ENCODE measurements around the gene SHBG. TPM values are rescaled to one million over a fixed set of nuclear protein-coding genes. Genes with fewer than 3 reads are reported as not detected.

The SHBG gene
- total RNA-seq, 1 donor from 2014 or later, result 0.60 TPM

DNA sequence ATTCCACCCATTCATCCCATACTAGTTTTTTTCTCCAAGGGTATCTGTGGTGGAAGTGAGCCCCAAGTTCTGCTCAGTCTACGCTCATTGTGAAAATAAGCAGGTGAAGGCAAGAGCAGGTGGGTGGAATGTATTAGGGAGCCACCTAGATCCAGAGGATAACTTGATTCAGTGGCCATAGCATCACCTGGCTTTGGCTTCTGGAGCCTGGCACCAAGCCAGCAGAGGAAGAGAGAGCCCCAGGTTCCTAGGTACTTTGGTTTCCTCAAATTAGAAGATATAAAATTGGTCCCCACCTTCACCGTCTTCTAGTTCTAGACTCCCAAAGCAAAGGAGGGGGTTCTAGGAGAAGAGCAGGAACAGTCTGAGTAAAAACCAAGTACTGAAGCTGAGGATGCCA lies 19.3 kb upstream of the SHBG start:
- TF ChIP-seq, protein P1, sequence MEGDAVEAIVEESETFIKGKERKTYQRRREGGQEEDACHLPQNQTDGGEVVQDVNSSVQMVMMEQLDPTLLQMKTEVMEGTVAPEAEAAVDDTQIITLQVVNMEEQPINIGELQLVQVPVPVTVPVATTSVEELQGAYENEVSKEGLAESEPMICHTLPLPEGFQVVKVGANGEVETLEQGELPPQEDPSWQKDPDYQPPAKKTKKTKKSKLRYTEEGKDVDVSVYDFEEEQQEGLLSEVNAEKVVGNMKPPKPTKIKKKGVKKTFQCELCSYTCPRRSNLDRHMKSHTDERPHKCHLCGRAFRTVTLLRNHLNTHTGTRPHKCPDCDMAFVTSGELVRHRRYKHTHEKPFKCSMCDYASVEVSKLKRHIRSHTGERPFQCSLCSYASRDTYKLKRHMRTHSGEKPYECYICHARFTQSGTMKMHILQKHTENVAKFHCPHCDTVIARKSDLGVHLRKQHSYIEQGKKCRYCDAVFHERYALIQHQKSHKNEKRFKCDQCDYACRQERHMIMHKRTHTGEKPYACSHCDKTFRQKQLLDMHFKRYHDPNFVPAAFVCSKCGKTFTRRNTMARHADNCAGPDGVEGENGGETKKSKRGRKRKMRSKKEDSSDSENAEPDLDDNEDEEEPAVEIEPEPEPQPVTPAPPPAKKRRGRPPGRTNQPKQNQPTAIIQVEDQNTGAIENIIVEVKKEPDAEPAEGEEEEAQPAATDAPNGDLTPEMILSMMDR (IDR thresholded peaks at IDR 0.05; ENCODE audit: unreplicated experiment), result no peak
- DNase-seq (ENCODE audit: low spot score in 2 of 2, unreplicated experiment in 2 of 2), result no peak
- Mint-ChIP-seq H3K4me1 (peaks cover 35% of the 10 kb centered on the region), H3K4me3 (no peak overlapping the region), H3K27ac (no peak overlapping the region), H3K27me3 (ENCODE audit: low read depth) (no peaks in the 10 kb centered on the region), H3K36me3 (peaks cover 8% of the 10 kb centered on the region), H3K9me3 (no peaks in the 10 kb centered on the region)

DNA sequence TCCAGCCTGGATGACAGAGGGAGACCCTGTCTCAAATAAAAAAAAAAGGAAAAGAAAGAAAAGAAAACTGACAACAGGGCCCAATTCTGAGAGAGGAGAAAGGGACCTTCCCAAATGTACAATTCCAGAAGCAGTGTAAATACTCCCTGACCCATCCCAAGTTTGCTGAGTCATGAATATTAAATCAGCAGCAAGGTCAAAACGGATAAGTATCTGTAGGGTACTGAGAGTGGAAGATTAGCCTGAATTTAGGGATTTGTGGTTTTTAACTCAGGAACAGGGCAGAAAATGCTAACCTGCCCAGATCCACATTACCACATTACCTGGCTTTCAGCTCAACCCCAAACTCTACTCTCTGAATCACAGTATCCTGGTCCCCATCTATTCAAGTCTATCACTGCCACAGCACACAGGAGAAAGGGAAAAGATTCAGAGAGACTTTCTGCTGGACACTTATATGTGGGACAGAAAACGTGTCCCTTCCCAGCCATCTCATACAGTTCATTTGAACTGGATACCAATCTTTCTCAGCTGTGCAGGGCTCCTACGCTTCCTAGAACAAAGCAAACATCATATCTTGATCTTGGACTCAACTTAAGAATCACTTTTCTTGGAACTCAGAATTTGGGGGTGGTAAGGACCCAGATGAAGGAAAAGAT lies 18.2 kb upstream of the SHBG start:
- Mint-ChIP-seq H3K9me3 (no peaks in the 10 kb centered on the region), H3K27me3 (ENCODE audit: low read depth) (no peaks in the 10 kb centered on the region), H3K27ac (peak overlapping the region; percentile 86), H3K4me1 (peaks cover 35% of the 10 kb centered on the region), H3K36me3 (peaks cover 3% of the 10 kb centered on the region), H3K4me3 (peak overlapping the region; percentile 88)
- TF ChIP-seq, protein P1 (IDR thresholded peaks at IDR 0.05; ENCODE audit: unreplicated experiment), result no peak
- DNase-seq (ENCODE audit: low spot score in 2 of 2, unreplicated experiment in 2 of 2), result no peak

DNA sequence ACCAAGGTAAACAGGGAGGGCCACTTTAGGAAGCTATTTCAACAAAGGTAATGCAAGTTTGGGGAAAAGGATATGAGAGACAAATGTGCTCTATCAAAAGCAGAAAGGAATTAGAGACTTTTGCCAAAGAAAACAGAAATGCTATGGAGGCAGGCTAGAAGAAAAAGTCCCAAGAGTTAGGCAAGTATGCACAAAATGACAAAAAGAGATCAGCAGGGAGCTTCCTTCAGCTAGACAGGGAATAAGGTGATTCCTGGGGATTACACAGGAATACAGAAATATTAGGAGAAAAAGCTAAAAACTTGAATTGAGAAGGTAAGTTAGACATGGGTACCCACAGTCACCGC lies 17.7 kb upstream of the SHBG start:
- TF ChIP-seq, protein P1 (IDR thresholded peaks at IDR 0.05; ENCODE audit: unreplicated experiment), result no peak
- Mint-ChIP-seq H3K4me3 (peak overlapping the region; percentile 88), H3K27me3 (ENCODE audit: low read depth) (no peaks in the 10 kb centered on the region), H3K4me1 (peaks cover 35% of the 10 kb centered on the region), H3K27ac (peak overlapping the region; percentile 86), H3K36me3 (peaks cover 3% of the 10 kb centered on the region), H3K9me3 (no peaks in the 10 kb centered on the region)
- DNase-seq (ENCODE audit: low spot score in 2 of 2, unreplicated experiment in 2 of 2), result no peak

DNA sequence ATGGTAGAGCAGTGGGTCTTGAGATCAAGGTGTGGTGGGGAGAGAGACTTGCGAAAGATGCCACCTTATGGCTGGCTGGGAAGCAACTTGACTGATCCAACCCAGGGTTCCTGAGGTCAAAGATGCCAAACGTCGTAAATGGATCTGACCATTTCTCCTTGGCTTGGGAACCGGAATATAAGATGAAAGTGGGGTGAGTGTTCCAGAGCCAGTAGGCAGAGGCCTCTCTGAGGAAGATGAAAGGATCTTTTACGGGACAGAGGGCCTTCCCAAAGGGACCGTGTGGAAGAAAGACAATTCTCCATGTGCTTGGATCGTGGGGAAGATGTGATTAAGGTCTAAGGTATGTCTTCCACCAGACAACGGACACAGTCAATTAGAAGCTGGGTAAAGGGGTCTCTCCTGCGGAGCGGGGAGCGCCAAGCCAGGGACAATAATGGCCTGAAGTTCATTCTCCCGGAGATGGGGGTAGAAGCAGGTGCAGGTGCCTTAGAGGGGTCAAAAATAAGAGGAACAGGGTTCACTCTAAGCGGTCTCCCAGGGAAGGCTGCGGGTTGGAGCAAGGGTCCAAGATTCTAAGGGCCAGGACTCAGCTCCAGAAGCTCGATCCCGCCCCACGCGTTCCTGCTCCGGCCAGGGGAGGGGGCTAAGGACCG lies 16.0 kb upstream of the SHBG start:
- Mint-ChIP-seq H3K9me3 (no peaks in the 10 kb centered on the region), H3K4me1 (peaks cover 35% of the 10 kb centered on the region), H3K27ac (peak overlapping the region; percentile 90), H3K36me3 (peaks cover 3% of the 10 kb centered on the region), H3K27me3 (ENCODE audit: low read depth) (no peaks in the 10 kb centered on the region), H3K4me3 (peak overlapping the region; percentile 88)
- TF ChIP-seq, protein P1 (IDR thresholded peaks at IDR 0.05; ENCODE audit: unreplicated experiment), result no peak
- DNase-seq (ENCODE audit: low spot score in 2 of 2, unreplicated experiment in 2 of 2), result no peak

DNA sequence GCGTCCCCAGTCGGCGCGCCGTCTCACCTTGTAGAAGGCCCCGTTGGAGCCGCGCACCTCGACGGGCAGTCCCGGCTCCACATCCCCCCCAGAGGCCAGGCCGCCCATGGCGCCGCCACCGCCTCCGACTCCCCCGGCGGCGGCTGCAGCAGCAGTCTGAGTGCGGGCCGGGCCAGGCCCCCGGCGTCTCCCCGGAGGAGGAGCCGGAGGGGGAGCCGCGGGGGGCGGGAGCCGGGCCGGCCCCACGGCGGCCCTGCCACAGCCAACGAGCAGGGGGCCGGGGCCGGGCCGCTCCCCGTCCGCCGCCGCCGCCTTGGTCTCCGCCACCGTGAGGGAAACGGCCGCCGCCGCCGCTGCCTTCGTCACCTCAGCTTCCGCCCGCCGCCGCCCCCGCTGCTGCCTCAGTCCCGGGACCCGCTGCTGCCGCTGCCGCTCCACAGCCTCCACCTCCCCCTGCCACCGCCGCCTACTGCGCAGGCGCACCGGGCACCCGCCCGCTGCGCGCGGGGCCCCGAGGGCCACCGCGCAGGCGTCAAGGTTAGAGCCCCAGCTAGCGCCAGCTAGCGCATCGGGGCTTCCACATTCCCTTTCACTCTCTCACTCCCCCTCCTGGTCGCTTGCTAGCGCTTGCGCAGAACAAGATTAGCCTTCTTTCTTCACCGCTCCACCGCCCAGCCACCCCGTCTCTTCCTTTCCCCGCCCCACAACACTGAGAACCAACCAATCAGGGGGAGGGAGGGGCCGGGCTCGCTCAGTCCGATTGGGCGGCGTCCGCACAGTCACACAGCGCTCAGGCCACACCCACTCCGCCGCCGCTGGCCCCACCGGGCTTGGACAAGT lies 15.3 kb upstream of the SHBG start, which contains the start of gene FXR2:
TSS of gene FXR2 (minus strand) at position 473 of the 840 bp plus-strand sequence. CDS start at position 108, 365 bp downstream.
- H3K4me3 Mint-ChIP-seq, result peak within 1 kb of the TSS; percentile 88
- peak within 1 kb of the TSS; percentile 94 for H3K27ac Mint-ChIP-seq
- H3K4me1 Mint-ChIP-seq, result peaks cover 35% of the 10 kb centered on the region
- no peaks in the 10 kb centered on the region for H3K27me3 Mint-ChIP-seq (ENCODE audit: low read depth)
- DNase-seq (ENCODE audit: low spot score in 2 of 2, unreplicated experiment in 2 of 2), result peak; percentile 99 to 100
- TF ChIP-seq, protein P1 (IDR thresholded peaks at IDR 0.05; ENCODE audit: unreplicated experiment), result peak; percentile 56
- no peaks in the 10 kb centered on the region for H3K9me3 Mint-ChIP-seq
- peaks cover 3% of the 10 kb centered on the region for H3K36me3 Mint-ChIP-seq

Data from mesothelial cell of epicardium (in vitro differentiated cells).